ENCODE data around the gene RALY. TPM values are rescaled to one million over a fixed set of nuclear protein-coding genes. Genes with fewer than 3 reads are reported as not detected.

The RALY gene
- total RNA-seq, 4 donors from 2014 or later, result 100 to 115 (median 106) TPM

DNA sequence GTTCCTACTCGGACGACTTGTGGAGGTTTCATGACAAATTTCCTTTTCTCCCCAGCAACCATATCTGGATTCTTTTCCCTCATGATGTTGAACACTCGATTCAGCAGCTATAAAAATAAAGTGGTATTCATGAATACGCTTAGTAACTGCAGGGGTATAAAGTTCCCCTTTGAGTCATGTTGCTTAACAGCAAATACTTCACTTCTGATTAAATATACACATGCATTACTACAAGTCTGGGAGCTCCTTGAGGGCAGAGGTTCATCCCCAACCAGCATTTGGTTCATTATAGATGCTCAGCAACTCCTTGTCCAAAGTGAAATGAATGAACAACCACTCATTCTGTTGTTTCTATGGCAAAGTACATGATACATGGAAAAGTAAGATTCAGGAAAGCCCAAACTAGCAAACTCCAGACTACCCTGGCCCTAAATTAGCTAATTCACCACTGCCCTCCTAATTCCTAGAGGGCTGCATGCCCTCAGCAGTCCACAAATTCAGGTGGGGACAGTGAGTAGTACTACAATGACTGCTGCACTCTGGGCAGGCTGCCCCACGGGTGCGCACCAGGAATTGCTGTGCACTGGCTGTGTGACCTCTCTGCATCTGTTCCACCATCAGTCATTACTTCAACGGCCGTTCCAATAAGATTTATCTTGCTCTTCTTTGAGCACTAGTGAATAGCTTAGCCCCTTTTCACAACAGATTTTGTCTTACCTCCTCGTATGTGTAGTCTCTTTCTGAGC lies 103.2 kb downstream of the RALY start:
- H3K27ac ChIP-seq, result no peak overlapping the region
- H3K27me3 ChIP-seq, result no peaks in the 10 kb centered on the region
- no peak for DNase-seq
- H3K4me3 ChIP-seq, result no peak overlapping the region
- no peaks in the 10 kb centered on the region for H3K9me3 ChIP-seq
- TF ChIP-seq, protein P1, sequence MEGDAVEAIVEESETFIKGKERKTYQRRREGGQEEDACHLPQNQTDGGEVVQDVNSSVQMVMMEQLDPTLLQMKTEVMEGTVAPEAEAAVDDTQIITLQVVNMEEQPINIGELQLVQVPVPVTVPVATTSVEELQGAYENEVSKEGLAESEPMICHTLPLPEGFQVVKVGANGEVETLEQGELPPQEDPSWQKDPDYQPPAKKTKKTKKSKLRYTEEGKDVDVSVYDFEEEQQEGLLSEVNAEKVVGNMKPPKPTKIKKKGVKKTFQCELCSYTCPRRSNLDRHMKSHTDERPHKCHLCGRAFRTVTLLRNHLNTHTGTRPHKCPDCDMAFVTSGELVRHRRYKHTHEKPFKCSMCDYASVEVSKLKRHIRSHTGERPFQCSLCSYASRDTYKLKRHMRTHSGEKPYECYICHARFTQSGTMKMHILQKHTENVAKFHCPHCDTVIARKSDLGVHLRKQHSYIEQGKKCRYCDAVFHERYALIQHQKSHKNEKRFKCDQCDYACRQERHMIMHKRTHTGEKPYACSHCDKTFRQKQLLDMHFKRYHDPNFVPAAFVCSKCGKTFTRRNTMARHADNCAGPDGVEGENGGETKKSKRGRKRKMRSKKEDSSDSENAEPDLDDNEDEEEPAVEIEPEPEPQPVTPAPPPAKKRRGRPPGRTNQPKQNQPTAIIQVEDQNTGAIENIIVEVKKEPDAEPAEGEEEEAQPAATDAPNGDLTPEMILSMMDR (IDR thresholded peaks at IDR 0.05), result no peak
- TF ChIP-seq POLR2A (IDR thresholded peaks at IDR 0.05), result no peak
- H3K36me3 ChIP-seq, result peaks cover 0 to 97% (median 0%) of the 10 kb centered on the region in 3 donors
- no peaks in the 10 kb centered on the region for H3K4me1 ChIP-seq

DNA sequence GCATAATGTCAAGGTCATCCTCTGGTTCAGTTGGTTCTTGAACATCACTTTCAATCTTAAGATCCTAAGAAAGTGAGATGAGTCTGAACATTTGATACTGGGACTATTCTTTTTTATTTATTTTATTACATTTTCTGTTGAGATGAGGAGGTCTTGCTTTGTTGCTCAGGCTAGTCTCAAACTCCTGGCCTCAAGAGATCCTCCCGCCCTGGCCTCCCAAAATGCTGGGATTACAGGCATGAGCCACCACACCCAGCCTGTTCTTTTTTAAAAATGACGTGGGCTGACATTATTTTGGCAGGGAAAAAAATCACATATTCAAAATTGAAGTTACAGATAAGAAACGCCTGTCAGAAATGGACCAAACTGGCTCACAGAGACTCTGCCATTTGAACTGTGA lies 104.9 kb downstream of the RALY start:
- peaks cover 0 to 91% (median 0%) of the 10 kb centered on the region in 3 donors for H3K36me3 ChIP-seq
- no peaks in the 10 kb centered on the region for H3K9me3 ChIP-seq
- no peak overlapping the region for H3K27ac ChIP-seq
- no peaks in the 10 kb centered on the region for H3K4me1 ChIP-seq
- H3K4me3 ChIP-seq, result no peak overlapping the region
- TF ChIP-seq, protein P1 (IDR thresholded peaks at IDR 0.05), result no peak
- TF ChIP-seq POLR2A (IDR thresholded peaks at IDR 0.05), result no peak
- H3K27me3 ChIP-seq, result no peaks in the 10 kb centered on the region
- DNase-seq, result no peak

DNA sequence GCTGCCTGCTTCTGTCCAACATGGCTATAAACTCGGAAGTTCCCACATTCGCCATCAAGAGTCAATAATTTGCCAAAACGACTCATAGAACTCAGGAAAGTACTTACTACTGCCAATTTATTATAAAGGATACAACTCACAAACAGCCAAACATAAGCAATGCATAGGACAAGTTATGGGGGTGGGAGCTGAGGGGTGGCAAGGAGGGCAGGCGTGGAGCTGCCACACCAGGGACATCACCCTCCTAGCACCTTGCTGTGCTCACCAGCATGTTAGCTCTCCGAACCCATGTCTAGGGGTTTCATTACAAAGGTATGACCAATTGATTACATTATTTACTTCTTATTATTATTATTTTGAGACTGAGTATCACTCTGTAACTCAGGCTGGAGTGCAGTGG lies 106.0 kb downstream of the RALY start:
- Histone ChIP-seq H3K4me3 (no peak overlapping the region), H3K27ac (no peak overlapping the region), H3K9me3 (no peaks in the 10 kb centered on the region), H3K4me1 (no peaks in the 10 kb centered on the region), H3K36me3 (peaks cover 0 to 91% (median 0%) of the 10 kb centered on the region in 3 donors), H3K27me3 (no peaks in the 10 kb centered on the region)
- DNase-seq, result no peak
- TF ChIP-seq, protein P1 (IDR thresholded peaks at IDR 0.05), result no peak
- no peak for TF ChIP-seq POLR2A (IDR thresholded peaks at IDR 0.05)

DNA sequence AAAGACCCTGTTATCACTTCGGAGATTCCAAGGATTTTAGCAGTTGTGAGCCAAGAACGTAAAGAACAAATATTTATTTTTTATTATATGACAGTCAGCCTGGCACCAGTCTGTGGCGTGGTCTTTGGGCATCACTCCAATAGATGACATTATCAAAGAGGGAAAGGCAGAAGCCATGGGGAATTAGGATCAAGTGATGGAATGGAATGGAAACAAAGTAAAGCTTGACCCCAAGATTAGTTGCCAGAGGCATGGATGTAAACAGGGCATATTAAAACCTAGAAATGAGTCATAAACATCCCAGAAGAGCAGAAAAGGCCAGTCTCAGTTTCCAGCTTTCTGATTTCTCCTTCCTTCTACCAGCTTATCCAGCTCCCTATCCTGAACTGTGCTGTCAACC lies 106.9 kb downstream of the RALY start:
- Histone ChIP-seq H3K9me3 (no peaks in the 10 kb centered on the region), H3K4me3 (no peak overlapping the region), H3K36me3 (peaks cover 0 to 89% (median 0%) of the 10 kb centered on the region in 3 donors), H3K4me1 (no peaks in the 10 kb centered on the region), H3K27me3 (no peaks in the 10 kb centered on the region), H3K27ac (no peak overlapping the region)
- TF ChIP-seq, protein P1 (IDR thresholded peaks at IDR 0.05), result no peak
- no peak for TF ChIP-seq POLR2A (IDR thresholded peaks at IDR 0.05)
- no peak for DNase-seq

DNA sequence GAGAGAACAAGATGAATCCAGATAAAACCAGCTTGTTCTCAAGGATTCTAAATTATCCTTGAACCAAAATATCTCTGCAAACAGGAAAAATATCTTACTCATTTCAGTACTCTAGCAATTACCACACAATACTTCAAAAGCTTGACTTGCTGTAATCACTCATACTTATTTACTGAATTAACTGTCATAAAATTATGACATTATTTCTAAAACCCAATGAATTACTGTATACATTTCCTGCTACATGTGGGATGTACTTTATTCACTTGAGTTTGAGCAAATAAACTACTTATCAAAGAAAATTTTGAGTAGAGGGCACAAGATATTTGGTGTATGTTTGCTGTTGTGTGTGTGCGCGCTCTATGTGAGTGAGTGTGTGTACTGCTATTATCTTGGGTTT lies 108.6 kb downstream of the RALY start:
- no peak for DNase-seq
- Histone ChIP-seq H3K27me3 (no peaks in the 10 kb centered on the region), H3K4me3 (no peak overlapping the region), H3K27ac (no peak overlapping the region), H3K9me3 (no peaks in the 10 kb centered on the region), H3K36me3 (peaks cover 0 to 71% (median 0%) of the 10 kb centered on the region in 3 donors), H3K4me1 (no peaks in the 10 kb centered on the region)
- no peak for TF ChIP-seq POLR2A (IDR thresholded peaks at IDR 0.05)
- TF ChIP-seq, protein P1 (IDR thresholded peaks at IDR 0.05), result no peak

Measured in Peyer's patch (tissue), 4 donors.